Neutrophil (primary cell): Measurements from ENCODE around the gene ARHGAP12.
"Not testable (repeated sequence)": the region's sequence is repeated elsewhere in the genome, so short reads cannot be mapped to it uniquely, and the experiment has no call there.

Experiments
- H3K27ac ChIP-seq: fragments of 200-600 bp; sonication (generic); 2 replicates; pipeline ENCODE4 v1.5.1; 2016; ENCODE audit warnings: mild to moderate bottlenecking, moderate library complexity
- H3K27me3 ChIP-seq: fragments of 200-600 bp; sonication (generic); 2 replicates; pipeline ENCODE4 v1.6.0; 2016; ENCODE audit warnings: mild to moderate bottlenecking
- H3K36me3 ChIP-seq: fragments of 200-600 bp; sonication (generic); 2 replicates; pipeline ENCODE4 v1.5.1; 2017
- H3K4me1 ChIP-seq, 2 experiments: fragments of 200-600 bp in 1 of 2; sonication (generic) in 1 of 2; 1 replicate in 1 of 2; 2 replicates in 1 of 2; pipeline versions ENCODE4 v1.5.1 to v1.6.1; 2013 to 2016; ENCODE audit warnings: low read depth in 1 of 2, low read length in 1 of 2, mild to moderate bottlenecking in 1 of 2, moderate library complexity in 1 of 2; ENCODE audit not compliant: control insufficient read depth in 1 of 2, insufficient read depth in 1 of 2
- H3K4me3 ChIP-seq, 2 experiments: fragments of 200-600 bp in 1 of 2; sonication (generic) in 1 of 2; 1 replicate in 1 of 2; 2 replicates in 1 of 2; pipeline ENCODE4 v1.5.1; 2013 to 2016; ENCODE audit warnings: low read depth in 1 of 2, low read length in 1 of 2, mild to moderate bottlenecking in 1 of 2, moderate library complexity in 1 of 2
- H3K9me3 ChIP-seq: fragments of 200-600 bp; sonication (generic); 2 replicates; pipeline ENCODE4 v1.5.1; 2016
- TF ChIP-seq, protein P1 (sequence below): fragments of 200-600 bp; sonication (generic); IDR thresholded peaks from 2 replicates; pipeline ENCODE4 v1.5.1; 2016; ENCODE audit warnings: antibody characterized with exemption

Gene ARHGAP12

DNA sequence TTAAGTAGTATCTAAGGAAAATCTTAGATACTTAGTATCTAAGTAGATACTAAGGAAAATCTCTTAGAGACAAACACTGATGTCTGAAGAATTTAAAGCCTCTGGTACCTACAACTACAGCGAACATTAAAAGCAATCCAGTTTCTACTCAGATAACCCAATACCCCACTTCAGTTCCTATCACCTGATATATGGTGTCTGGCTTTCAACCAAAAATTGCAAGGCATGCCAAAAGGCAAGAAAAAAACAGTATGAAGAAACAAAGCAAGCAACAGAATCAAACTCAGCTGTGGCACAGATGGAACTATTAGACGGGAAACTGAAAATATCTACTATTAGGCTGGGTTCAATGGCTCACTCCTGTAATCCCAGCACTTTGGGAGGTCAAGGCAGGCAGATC lies 31.1 kb downstream of the ARHGAP12 start:
- Histone ChIP-seq H3K36me3 (no peaks in the 10 kb centered on the region), H3K27ac (no peak overlapping the region), H3K27me3 (no peaks in the 10 kb centered on the region), H3K9me3 (no peaks in the 10 kb centered on the region), H3K4me3 (no peak overlapping the region), H3K4me1 (peaks cover 6 to 7% of the 10 kb centered on the region in 2 experiments)
- TF ChIP-seq, protein P1, sequence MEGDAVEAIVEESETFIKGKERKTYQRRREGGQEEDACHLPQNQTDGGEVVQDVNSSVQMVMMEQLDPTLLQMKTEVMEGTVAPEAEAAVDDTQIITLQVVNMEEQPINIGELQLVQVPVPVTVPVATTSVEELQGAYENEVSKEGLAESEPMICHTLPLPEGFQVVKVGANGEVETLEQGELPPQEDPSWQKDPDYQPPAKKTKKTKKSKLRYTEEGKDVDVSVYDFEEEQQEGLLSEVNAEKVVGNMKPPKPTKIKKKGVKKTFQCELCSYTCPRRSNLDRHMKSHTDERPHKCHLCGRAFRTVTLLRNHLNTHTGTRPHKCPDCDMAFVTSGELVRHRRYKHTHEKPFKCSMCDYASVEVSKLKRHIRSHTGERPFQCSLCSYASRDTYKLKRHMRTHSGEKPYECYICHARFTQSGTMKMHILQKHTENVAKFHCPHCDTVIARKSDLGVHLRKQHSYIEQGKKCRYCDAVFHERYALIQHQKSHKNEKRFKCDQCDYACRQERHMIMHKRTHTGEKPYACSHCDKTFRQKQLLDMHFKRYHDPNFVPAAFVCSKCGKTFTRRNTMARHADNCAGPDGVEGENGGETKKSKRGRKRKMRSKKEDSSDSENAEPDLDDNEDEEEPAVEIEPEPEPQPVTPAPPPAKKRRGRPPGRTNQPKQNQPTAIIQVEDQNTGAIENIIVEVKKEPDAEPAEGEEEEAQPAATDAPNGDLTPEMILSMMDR, result no peak

DNA sequence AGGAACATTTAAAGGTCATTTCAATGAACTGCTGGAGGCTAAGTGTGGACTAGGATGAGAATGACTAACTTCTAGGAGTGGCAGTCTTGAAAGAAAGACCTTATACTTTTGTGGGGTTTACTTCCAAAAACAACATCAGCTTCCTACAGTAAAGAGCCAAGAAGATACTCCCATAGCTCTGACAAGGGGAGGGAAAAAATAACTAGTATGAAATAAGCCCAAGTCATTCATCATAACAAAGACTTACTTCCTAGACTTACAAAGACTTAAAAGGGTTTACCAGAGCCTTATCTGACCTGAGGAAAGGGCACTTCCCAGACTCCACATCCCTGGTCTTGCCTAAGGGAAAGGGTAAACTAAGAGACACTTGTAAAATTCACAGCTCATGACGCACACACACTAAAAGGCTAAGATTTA lies 31.7 kb downstream of the ARHGAP12 start:
- TF ChIP-seq, protein P1, result no peak
- Histone ChIP-seq H3K27ac (no peak overlapping the region), H3K27me3 (no peaks in the 10 kb centered on the region), H3K4me1 (peaks cover 6 to 7% of the 10 kb centered on the region in 2 experiments), H3K4me3 (no peak overlapping the region), H3K36me3 (no peaks in the 10 kb centered on the region), H3K9me3 (no peaks in the 10 kb centered on the region)

DNA sequence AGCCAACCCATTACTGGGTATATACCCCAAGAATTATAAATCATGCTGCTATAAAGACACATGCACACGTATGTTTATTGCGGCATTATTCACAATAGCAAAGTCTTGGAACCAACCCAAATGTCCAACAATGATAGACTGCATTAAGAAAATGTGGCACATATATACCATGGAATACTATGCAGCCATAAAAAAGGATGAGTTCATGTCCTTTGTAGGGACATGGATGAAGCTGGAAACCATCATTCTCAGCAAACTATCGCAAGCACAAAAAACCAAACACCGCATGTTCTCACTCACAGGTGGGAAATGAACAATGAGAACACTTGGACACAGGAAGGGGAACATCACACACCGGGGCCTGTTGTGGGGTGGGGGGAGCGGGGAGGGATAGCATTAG lies 32.9 kb downstream of the ARHGAP12 start:
- H3K4me1 ChIP-seq, H3K27me3 ChIP-seq, H3K9me3 ChIP-seq, H3K36me3 ChIP-seq, H3K27ac ChIP-seq, H3K4me3 ChIP-seq: not testable (repeated sequence)

DNA sequence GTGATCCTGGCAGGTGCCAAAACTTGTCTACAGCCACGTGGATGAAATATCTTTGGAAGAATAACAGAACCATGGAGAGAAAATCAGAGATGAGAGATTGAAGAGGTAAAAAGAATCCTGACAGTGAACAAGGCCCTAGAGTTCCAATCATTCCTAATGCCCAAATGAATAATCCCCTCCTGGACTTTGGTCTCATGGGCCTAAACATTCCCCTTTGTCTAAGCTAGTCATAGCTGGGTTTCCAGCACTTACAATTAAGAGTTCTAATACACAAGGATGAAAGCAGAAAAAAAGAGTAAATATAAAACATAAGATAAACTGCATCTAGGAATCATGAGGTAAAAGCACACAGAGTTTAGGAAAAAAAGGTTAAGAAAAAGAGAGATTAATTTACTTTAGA lies 40.2 kb downstream of the ARHGAP12 start:
- peaks cover 4% of the 10 kb centered on the region for H3K36me3 ChIP-seq
- H3K4me1 ChIP-seq, result no peaks in the 10 kb centered on the region
- TF ChIP-seq, protein P1, result no peak
- H3K27ac ChIP-seq, result no peak overlapping the region
- no peaks in the 10 kb centered on the region for H3K27me3 ChIP-seq
- H3K4me3 ChIP-seq, result no peak overlapping the region
- no peaks in the 10 kb centered on the region for H3K9me3 ChIP-seq

DNA sequence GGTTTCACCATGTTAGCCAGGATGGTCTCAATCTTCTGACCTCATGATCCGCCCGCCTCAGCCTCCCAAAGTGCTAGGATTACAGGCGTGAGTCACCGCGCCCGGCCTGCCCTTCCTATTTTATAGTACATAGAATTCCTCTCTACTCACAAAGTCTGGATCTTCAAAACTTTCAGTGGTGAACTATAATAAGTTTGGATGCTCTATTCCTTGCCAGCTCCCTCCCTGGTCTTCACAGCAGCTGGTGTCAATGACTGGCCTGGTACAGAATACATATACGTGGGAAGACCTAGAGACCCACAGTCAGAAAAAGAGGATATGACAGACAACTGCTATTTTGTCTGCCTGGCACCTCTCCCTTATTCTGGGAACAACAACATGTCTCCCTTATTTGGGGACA lies 40.8 kb downstream of the ARHGAP12 start:
- no peak overlapping the region for H3K4me3 ChIP-seq
- no peaks in the 10 kb centered on the region for H3K9me3 ChIP-seq
- H3K27ac ChIP-seq, result no peak overlapping the region
- peaks cover 4% of the 10 kb centered on the region for H3K36me3 ChIP-seq
- H3K27me3 ChIP-seq, result no peaks in the 10 kb centered on the region
- H3K4me1 ChIP-seq, result no peaks in the 10 kb centered on the region
- TF ChIP-seq, protein P1, result no peak

DNA sequence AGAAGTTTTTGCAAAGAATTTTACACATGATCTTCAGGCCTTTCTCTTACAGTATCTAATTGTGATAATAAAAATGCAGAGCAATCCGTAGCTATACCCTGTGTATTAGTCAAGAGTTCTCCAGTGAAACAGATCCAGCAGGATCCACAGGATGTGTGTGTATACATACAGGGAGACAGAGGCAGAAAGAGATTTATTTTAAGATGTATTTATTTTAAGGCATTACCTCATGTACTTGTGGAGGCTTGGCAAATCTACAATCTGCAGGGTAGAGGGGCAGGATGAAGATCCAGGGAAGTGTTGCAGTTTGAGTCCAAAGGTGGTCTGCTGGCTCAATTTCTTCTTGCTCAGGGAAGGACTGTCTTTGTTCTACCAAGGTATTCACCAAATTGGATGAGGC lies 41.7 kb downstream of the ARHGAP12 start:
- Histone ChIP-seq H3K36me3 (peaks cover 4% of the 10 kb centered on the region), H3K27me3 (no peaks in the 10 kb centered on the region), H3K27ac (no peak overlapping the region), H3K4me1 (no peaks in the 10 kb centered on the region), H3K4me3 (no peak overlapping the region), H3K9me3 (no peaks in the 10 kb centered on the region)
- TF ChIP-seq, protein P1, result no peak
